A549 (cell line): ENCODE measurements around the gene XIRP1.

ENCODE experiments used
- CBX8 ChIP-seq: fragments of 200-600 bp; sonication (generic); IDR thresholded peaks from 2 replicates; pipeline ENCODE4 v1.6.1; 2016
- CEBPB ChIP-seq, 2 experiments: fragments of >200 bp in 1 of 2; sonication (Bioruptor Twin) in 1 of 2; formaldehyde crosslinking in 1 of 2; IDR thresholded peaks; 2 replicates each; pipeline ENCODE4 v1.6.1; 2012 to 2016
- ESRRA ChIP-seq: fragments of 150-350 bp; IDR thresholded peaks from 2 replicates; pipeline ENCODE4 v1.6.1; 2014; ENCODE audit warnings: mild to moderate bottlenecking, low read length, borderline replicate concordance
- HOXA7 ChIP-seq: fragments of 250-450 bp; sonication (Bioruptor Pico); IDR thresholded peaks from 2 replicates; pipeline ENCODE4 v1.5.0; 2020; ENCODE audit warnings: mild to moderate bottlenecking, moderate library complexity
- HOXB13 ChIP-seq: fragments of 250-450 bp; sonication (Bioruptor Pico); IDR thresholded peaks from 2 replicates; pipeline ENCODE4 v1.5.0; 2020; ENCODE audit warnings: low read depth, mild to moderate bottlenecking, moderate library complexity
- POLR2A ChIP-seq: IDR thresholded peaks from 2 replicates; pipeline ENCODE4 v1.6.1; 2012; ENCODE audit warnings: mild to moderate bottlenecking, low read length
- RNF2 ChIP-seq: fragments of 200-600 bp; sonication (generic); IDR thresholded peaks from 2 replicates; pipeline ENCODE4 v1.6.1; 2016; ENCODE audit warnings: low read depth, mild to moderate bottlenecking, antibody characterized with exemption, moderate library complexity, borderline replicate concordance
- TF ChIP-seq, protein P1 (sequence below): fragments of >200 bp; sonication (Bioruptor Twin); formaldehyde crosslinking; IDR thresholded peaks from 3 replicates; pipeline ENCODE4 v1.5.1; 2016
- TF ChIP-seq, protein P2 (sequence below): IDR thresholded peaks from 2 replicates; pipeline ENCODE4 v1.6.1; 2012

DNA sequence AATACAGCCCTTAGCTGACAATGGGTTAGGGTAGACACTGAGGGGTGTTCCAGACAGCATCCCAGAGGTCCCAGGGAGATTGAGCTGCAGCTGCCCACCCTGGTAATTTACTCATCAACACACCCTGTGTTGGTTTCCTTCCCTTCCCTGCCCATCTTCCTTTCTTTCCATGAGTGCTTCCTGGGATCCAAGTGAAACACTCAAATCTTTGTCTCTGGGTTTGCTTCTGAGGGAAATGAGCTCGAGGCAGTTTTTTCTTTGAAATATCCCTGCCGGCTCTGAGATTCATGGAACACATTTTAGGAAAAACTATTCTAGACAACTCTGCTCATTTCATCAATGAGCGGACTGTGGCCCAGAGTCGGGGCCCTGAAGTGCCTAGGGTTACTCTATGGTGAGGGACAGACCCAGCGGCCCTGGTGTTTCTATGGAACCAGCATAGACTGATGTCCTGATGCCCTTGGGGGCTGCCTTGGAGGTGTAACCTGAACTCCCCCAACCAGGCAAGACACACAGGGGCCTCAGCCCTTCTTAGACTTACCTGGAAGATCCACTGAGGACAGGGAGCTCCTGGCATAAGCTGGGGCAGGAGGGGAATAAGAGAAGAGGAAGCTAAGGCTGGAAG, 24.1 kb downstream of the XIRP1 start:
- TF ChIP-seq, protein P1, sequence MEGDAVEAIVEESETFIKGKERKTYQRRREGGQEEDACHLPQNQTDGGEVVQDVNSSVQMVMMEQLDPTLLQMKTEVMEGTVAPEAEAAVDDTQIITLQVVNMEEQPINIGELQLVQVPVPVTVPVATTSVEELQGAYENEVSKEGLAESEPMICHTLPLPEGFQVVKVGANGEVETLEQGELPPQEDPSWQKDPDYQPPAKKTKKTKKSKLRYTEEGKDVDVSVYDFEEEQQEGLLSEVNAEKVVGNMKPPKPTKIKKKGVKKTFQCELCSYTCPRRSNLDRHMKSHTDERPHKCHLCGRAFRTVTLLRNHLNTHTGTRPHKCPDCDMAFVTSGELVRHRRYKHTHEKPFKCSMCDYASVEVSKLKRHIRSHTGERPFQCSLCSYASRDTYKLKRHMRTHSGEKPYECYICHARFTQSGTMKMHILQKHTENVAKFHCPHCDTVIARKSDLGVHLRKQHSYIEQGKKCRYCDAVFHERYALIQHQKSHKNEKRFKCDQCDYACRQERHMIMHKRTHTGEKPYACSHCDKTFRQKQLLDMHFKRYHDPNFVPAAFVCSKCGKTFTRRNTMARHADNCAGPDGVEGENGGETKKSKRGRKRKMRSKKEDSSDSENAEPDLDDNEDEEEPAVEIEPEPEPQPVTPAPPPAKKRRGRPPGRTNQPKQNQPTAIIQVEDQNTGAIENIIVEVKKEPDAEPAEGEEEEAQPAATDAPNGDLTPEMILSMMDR: no peak
- TF ChIP-seq, protein P2, sequence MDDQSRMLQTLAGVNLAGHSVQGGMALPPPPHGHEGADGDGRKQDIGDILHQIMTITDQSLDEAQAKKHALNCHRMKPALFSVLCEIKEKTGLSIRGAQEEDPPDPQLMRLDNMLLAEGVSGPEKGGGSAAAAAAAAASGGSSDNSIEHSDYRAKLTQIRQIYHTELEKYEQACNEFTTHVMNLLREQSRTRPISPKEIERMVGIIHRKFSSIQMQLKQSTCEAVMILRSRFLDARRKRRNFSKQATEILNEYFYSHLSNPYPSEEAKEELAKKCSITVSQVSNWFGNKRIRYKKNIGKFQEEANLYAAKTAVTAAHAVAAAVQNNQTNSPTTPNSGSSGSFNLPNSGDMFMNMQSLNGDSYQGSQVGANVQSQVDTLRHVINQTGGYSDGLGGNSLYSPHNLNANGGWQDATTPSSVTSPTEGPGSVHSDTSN: no peak
- TF ChIP-seq POLR2A: no peak
- TF ChIP-seq ESRRA: no peak
- no peak for TF ChIP-seq RNF2
- no peak for TF ChIP-seq HOXA7
- no peak for TF ChIP-seq CBX8
- TF ChIP-seq HOXB13 (CRISPR knock-in tag): no peak
- no peak for TF ChIP-seq CEBPB (IDR thresholded peaks at IDR 0.05)
